ENCODE data around the gene ATP10A. TPM values are rescaled to one million over a fixed set of nuclear protein-coding genes. Genes with fewer than 3 reads are reported as not detected.

ATP10A gene
- total and polyA plus RNA-seq, 2 of the 8 experiments (the other 6 are each of a cell fraction or from before 2014, with no cell fraction given): 2.0 to 2.8 TPM

GRCh38 chr15:25655207-25655948, 207.7 kb downstream of the ATP10A start (continued):
- TF ChIP-seq CTBP2 (IDR thresholded peaks at IDR 0.05; ENCODE audit: borderline replicate concordance, insufficient read depth, insufficient read length, low read length) (no peak), EZH2 (IDR thresholded peaks at IDR 0.05; ENCODE audit: low read depth, low read length, severe bottlenecking) (no peak), EP300 (IDR thresholded peaks at IDR 0.05; ENCODE audit: borderline replicate concordance in 1 of 2, low read depth in 2 of 2, low read length in 2 of 2) (no peak), RBBP5 (IDR thresholded peaks at IDR 0.05; ENCODE audit: borderline replicate concordance, low read depth, low read length) (no peak)

Measured in H1 (cell line).